BLaER1 (cell line): ENCODE measurements around the gene CDIP1.

Experiments used
- H3K27ac ChIP-seq: shearing (Covaris generic); formaldehyde crosslinking; 2 replicates; pipeline ENCODE4 v1.8.1; 2022
- H3K27me3 ChIP-seq: shearing (Covaris generic); formaldehyde crosslinking; 2 replicates; pipeline ENCODE4 v1.8.1; 2022
- H3K36me3 ChIP-seq: shearing (Covaris generic); formaldehyde crosslinking; 2 replicates; pipeline ENCODE4 v1.8.1; 2022
- H3K4me1 ChIP-seq: shearing (Covaris generic); formaldehyde crosslinking; 2 replicates; pipeline ENCODE4 v1.8.1; 2022
- H3K4me2 ChIP-seq: shearing (Covaris generic); formaldehyde crosslinking; 2 replicates; pipeline ENCODE4 v1.8.1; 2022
- H3K4me3 ChIP-seq: shearing (Covaris generic); formaldehyde crosslinking; 2 replicates; pipeline ENCODE4 v1.8.1; 2022
- H3K9ac ChIP-seq: shearing (Covaris generic); formaldehyde crosslinking; 2 replicates; pipeline ENCODE4 v1.8.1; 2022
- H3K9me3 ChIP-seq: shearing (Covaris generic); formaldehyde crosslinking; 2 replicates; pipeline ENCODE4 v1.8.1; 2022
- H4K20me1 ChIP-seq: shearing (Covaris generic); formaldehyde crosslinking; 2 replicates; pipeline ENCODE4 v1.8.1; 2022
- Cebpa-rat ChIP-seq: shearing (Covaris generic); IDR thresholded peaks from 2 replicates; pipeline ENCODE4 v1.8.1; 2022

The CDIP1 gene

GRCh38 chr16:4531811-4532210 is 6.8 kb downstream of the CDIP1 start:
- Histone ChIP-seq H3K4me3 (no peak overlapping the region), H3K9me3 (no peaks in the 10 kb centered on the region), H3K9ac (no peak overlapping the region), H3K36me3 (peaks cover 27% of the 10 kb centered on the region), H3K27me3 (no peaks in the 10 kb centered on the region), H4K20me1 (peaks cover 19% of the 10 kb centered on the region; the same call in 1 of the 2 replicates), H3K27ac (no peak overlapping the region), H3K4me2 (no peak overlapping the region), H3K4me1 (peaks cover 53% of the 10 kb centered on the region)
- TF ChIP-seq Cebpa-rat, result no peak

GRCh38 chr16:4529085-4530060 is 9.2 kb downstream of the CDIP1 start:
- H3K36me3 ChIP-seq, result peaks cover 38% of the 10 kb centered on the region
- TF ChIP-seq Cebpa-rat, result no peak
- H4K20me1 ChIP-seq, result peaks cover 3% of the 10 kb centered on the region; the same call in 1 of the 2 replicates
- peak overlapping the region; percentile 56 for H3K9ac ChIP-seq
- H3K4me1 ChIP-seq, result peaks cover 45% of the 10 kb centered on the region
- H3K9me3 ChIP-seq, result no peaks in the 10 kb centered on the region
- H3K4me3 ChIP-seq, result peak overlapping the region; percentile 19; the same call in 1 of the 2 replicates
- H3K27ac ChIP-seq, result peak overlapping the region; percentile 63
- H3K4me2 ChIP-seq, result peak overlapping the region; percentile 84
- no peaks in the 10 kb centered on the region for H3K27me3 ChIP-seq

- no peaks in the 10 kb centered on the region for H3K9me3 ChIP-seq
- H3K4me2 ChIP-seq, result no peak overlapping the region
- peaks cover 61% of the 10 kb centered on the region for H3K4me1 ChIP-seq
- peaks cover 23% of the 10 kb centered on the region; the same call in 1 of the 2 replicates for H4K20me1 ChIP-seq
- peaks cover 38% of the 10 kb centered on the region for H3K36me3 ChIP-seq
- H3K9ac ChIP-seq, result no peak overlapping the region
- H3K27me3 ChIP-seq, result no peaks in the 10 kb centered on the region
- no peak overlapping the region for H3K4me3 ChIP-seq
- TF ChIP-seq Cebpa-rat, result no peak
- H3K27ac ChIP-seq, result peak overlapping the region; percentile 28; the same call in 1 of the 2 replicates
Measured at GRCh38 chr16:4525634-4526277, 12.8 kb downstream of the CDIP1 start.

GRCh38 chr16:4525069-4525468 is 13.5 kb downstream of the CDIP1 start:
- peaks cover 54% of the 10 kb centered on the region for H3K4me1 ChIP-seq
- H3K9me3 ChIP-seq, result no peaks in the 10 kb centered on the region
- peaks cover 38% of the 10 kb centered on the region for H3K36me3 ChIP-seq
- H3K9ac ChIP-seq, result no peak overlapping the region
- no peak for TF ChIP-seq Cebpa-rat
- no peaks in the 10 kb centered on the region for H3K27me3 ChIP-seq
- no peak overlapping the region for H3K4me2 ChIP-seq
- H3K27ac ChIP-seq, result 0 out of 2 replicates have a peak overlapping the region, but pooled peaks have one; percentile 28
- no peak overlapping the region for H3K4me3 ChIP-seq
- peaks cover 23% of the 10 kb centered on the region; the same call in 1 of the 2 replicates for H4K20me1 ChIP-seq

GRCh38 chr16:4524571-4524970 is 14.0 kb downstream of the CDIP1 start:
- H3K9me3 ChIP-seq, result no peaks in the 10 kb centered on the region

GRCh38 chr16:4523686-4524085 is 14.9 kb downstream of the CDIP1 start:
- Histone ChIP-seq H3K36me3 (peaks cover 38% of the 10 kb centered on the region), H3K9ac (no peak overlapping the region), H3K27ac (0 out of 2 replicates have a peak overlapping the region, but pooled peaks have one; percentile 18), H4K20me1 (peaks cover 33% of the 10 kb centered on the region; the same call in 1 of the 2 replicates), H3K4me2 (no peak overlapping the region), H3K9me3 (no peaks in the 10 kb centered on the region), H3K4me1 (peaks cover 40% of the 10 kb centered on the region), H3K4me3 (no peak overlapping the region), H3K27me3 (no peaks in the 10 kb centered on the region)
- TF ChIP-seq Cebpa-rat, result no peak

More at GRCh38 chr16:4524571-4524970, 14.0 kb downstream of the CDIP1 start:
- no peaks in the 10 kb centered on the region for H3K27me3 ChIP-seq
- no peak overlapping the region for H3K4me3 ChIP-seq
- H4K20me1 ChIP-seq, result peaks cover 24% of the 10 kb centered on the region; the same call in 1 of the 2 replicates
- H3K9ac ChIP-seq, result no peak overlapping the region
- H3K36me3 ChIP-seq, result peaks cover 38% of the 10 kb centered on the region
- no peak overlapping the region for H3K27ac ChIP-seq
- H3K4me2 ChIP-seq, result no peak overlapping the region
- peaks cover 49% of the 10 kb centered on the region for H3K4me1 ChIP-seq
- no peak for TF ChIP-seq Cebpa-rat

- no peak overlapping the region for H3K4me3 ChIP-seq
- peak overlapping the region; percentile 18; the same call in 1 of the 2 replicates for H3K4me2 ChIP-seq
- peaks cover 38% of the 10 kb centered on the region for H3K36me3 ChIP-seq
- peaks cover 49% of the 10 kb centered on the region for H4K20me1 ChIP-seq
- H3K4me1 ChIP-seq, result peaks cover 41% of the 10 kb centered on the region
- no peak for TF ChIP-seq Cebpa-rat
- no peaks in the 10 kb centered on the region for H3K27me3 ChIP-seq
- H3K9me3 ChIP-seq, result no peaks in the 10 kb centered on the region
- H3K27ac ChIP-seq, result peak overlapping the region; percentile 35; the same call in 1 of the 2 replicates
- 0 out of 2 replicates have a peak overlapping the region, but pooled peaks have one; percentile 29 for H3K9ac ChIP-seq
Measured at GRCh38 chr16:4522051-4522581, 16.5 kb downstream of the CDIP1 start.

GRCh38 chr16:4520913-4521312 is 17.7 kb downstream of the CDIP1 start:
- Histone ChIP-seq H3K4me2 (no peak overlapping the region), H4K20me1 (peaks cover 50% of the 10 kb centered on the region), H3K9ac (no peak overlapping the region), H3K36me3 (peaks cover 38% of the 10 kb centered on the region), H3K9me3 (no peaks in the 10 kb centered on the region), H3K4me3 (no peak overlapping the region), H3K27ac (no peak overlapping the region), H3K4me1 (peaks cover 39% of the 10 kb centered on the region), H3K27me3 (no peaks in the 10 kb centered on the region)
- no peak for TF ChIP-seq Cebpa-rat

GRCh38 chr16:4519274-4520058 is 19.1 kb downstream of the CDIP1 start:
- TF ChIP-seq Cebpa-rat, result no peak
- Histone ChIP-seq H3K27me3 (no peaks in the 10 kb centered on the region), H3K9ac (0 out of 2 replicates have a peak overlapping the region, but pooled peaks have one; percentile 5), H4K20me1 (peaks cover 63% of the 10 kb centered on the region), H3K36me3 (peaks cover 32% of the 10 kb centered on the region), H3K4me1 (peaks cover 53% of the 10 kb centered on the region), H3K27ac (no peak overlapping the region), H3K4me3 (no peak overlapping the region), H3K4me2 (no peak overlapping the region), H3K9me3 (no peaks in the 10 kb centered on the region)
